GM19238 (cell line): ENCODE results near the gene ARHGAP22.

Source experiments
- DNase-seq: peaks from one replicate; pipeline ENCODE4 v3.0.0; 2011; ENCODE audit warnings: low spot score; ENCODE audit not compliant: insufficient read length

Gene ARHGAP22

GRCh38 chr10:48480397-48481374, 124.2 kb downstream of the ARHGAP22 start:
- DNase-seq, result no peak

DNA sequence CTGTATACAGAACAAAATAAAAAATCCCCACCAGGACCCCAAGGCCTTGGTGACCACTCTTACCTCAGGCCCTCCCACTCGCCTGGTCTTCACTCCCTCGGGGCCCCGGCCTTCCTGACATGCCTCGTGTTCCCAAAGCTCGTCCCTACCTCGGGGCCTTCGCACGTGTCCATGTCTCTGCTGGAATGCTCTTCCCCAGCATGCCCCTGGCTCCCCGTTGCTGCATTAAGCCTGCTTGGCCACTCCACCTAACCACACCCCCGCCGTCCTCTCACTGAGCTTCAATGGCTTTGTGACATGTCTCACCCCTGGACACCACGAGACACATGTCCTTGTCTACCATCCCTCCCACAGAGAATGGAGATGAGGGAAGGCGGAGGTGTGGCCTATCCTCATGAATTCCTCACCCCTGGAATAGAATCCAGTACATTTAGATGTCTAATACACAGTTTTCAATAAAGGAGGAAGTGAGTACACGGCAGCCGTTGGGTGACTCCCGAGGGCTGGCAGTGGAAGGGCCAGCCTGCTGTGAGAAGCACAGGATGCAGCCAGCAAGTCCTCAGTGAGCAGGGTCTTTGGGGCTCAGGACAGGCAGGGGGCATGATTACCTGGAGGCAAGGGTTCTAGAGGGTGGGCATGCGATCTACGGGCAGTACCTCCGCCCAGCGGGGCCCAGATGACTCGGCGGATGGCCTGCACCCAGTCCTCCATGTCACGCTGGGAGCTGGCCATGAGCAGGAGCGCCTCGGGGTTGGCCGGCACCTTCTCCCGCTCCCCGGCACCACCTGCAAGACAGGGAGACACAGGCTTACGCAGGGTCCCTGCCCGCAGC, 125.7 kb downstream of the ARHGAP22 start:
- no peak for DNase-seq

GRCh38 chr10:48478469-48478868, 126.4 kb downstream of the ARHGAP22 start:
- no peak for DNase-seq

GRCh38 chr10:48477616-48478015, 127.3 kb downstream of the ARHGAP22 start:
- no peak for DNase-seq

- DNase-seq, result no peak
These were observed 127.7 kb downstream of the ARHGAP22 start for GRCh38 chr10:48477141-48477540.

- no peak for DNase-seq
These were observed 128.4 kb downstream of the ARHGAP22 start for GRCh38 chr10:48476279-48476982.

DNA sequence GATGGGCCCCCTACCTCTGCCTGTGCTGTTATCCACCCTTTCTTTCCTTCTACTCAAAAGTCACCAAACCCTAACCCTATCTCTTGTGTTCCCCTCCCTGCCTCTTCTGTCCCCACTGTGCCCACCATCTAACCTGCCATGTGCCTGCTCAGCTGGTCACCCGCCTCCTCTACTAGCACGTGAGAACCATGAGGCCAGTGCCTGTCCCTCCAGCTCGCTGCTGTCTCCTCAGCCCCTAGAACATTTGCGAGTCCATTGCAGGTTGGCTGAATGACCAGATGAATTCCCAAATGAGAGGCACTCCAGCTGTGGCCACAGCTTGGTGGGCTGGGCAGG, 129.0 kb downstream of the ARHGAP22 start:
- no peak for DNase-seq

DNA sequence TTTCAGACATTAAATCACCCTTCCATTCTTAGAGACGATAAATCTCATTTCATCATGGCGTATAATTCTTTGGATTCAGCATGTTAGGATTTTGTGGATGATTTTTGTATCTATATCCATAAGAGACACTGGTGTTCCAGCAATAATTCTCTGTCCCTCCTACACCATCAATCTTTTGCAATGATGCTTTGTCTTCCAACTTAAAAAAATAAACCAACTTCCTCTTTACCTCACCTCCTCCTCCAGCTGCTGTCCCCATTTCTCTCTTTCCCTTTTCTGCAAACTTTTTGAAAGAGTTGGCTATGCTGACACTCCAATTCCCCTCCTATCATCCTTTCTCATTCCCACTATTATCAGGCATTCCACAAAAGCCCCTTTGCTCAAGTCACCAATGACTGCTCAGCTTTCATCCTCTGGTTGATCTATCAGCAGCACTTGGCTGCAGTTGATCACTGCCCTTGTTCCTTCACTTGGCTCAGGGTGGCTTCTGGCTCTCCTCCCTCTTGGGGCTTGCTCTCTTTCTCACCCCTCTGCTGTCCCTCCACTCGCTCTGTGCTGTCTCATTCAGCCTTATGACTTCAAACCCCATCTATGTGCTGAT, 130.0 kb downstream of the ARHGAP22 start:
- DNase-seq, result no peak

GRCh38 chr10:48473704-48474103, 131.2 kb downstream of the ARHGAP22 start:
- DNase-seq, result no peak

GRCh38 chr10:48472501-48473069, 132.3 kb downstream of the ARHGAP22 start:
- no peak for DNase-seq

GRCh38 chr10:48470893-48471805, 133.7 kb downstream of the ARHGAP22 start:
- no peak for DNase-seq

DNA sequence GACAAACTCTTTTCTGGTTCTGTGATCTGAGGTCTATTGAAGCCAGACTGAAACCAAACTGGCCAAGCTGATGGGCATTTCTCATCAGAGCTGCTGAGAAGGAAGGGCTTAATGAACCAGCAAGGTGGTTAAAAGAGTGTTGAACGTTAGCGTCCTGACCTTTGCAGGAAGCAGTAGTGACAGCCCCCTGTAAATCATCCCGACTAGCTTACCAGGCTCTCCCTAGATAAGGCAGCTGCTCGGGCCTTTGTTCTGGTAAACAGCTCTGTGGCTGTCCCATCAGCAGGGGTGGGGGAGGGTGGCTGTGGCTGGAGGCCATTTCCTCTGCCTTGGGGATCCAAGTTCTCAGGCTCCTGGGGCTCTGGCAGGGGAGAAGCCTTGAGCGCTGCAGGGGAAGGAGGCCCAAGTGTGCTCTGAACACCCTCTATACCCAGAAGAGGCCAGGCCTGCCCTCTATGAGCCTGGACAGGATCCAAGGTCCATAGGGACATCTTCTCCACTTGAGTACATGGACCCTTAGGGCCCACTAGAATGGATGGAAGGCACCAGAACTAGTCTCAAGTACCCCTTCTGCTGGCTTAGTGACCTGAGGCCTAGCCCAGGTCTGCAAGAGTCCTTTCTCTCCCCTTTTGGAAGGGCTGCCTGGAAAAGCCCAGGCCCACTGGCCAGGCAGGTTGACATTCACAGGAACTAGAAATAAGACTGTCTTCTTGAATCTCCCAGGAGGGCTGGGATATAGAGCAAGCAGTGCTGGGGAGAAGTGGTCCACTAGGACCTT, 134.6 kb downstream of the ARHGAP22 start:
- DNase-seq, result no peak

DNA sequence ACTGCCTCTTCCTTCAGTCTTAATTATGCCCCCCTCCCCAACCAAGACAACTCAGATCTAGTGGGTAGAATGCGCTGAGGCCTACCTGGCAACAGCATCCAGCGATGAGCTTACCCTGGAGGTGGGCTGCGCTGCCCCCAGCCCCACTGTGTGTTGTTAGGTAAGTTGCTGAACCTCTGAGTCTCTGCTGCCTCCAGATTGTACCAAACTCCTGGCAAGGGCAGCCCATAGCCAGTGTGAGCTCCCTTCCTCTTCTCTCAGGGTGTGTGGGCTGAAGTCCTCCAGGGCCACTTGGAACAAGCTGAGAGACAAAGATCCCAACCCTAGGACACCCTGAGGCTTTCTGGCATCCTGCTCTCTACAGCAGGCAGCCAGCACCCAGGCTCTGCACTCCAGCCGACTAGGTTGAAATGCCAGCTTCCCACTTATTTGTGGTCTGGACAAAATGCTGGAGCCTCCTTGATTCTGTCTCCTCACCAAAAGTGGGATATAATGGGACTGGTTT, 135.3 kb downstream of the ARHGAP22 start:
- DNase-seq, result no peak

DNA sequence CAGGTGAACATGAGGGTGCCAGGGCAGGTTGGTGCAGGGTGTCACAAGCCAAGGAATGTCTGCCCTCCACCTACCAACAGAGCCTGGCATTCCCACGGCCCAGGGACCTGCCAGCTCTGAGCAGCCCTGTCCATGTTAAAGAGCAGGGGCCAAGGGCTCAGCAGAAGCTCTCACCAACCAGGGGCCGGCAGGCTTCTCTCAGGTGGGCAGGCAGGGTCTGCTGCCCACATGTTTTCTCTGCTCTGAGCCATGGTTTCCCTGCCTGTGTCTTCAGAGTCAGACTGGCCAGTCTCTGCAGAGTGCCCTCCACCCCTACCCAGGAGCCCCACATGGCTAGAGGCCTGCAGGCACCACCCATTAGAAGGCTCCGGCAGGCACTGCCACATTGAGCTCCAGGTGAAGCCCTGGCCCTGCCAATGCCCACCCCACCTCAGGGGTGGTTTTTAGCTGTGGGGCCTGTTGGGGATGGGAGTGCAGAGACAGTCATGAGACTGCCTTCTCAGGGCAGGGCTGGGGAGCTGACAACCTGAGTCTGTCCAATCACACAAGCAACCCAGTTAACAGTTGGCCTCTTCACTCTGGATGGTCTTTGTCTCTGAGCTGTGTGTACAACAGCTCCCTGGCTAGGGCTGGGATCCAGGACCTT, 135.9 kb downstream of the ARHGAP22 start:
- no peak for DNase-seq

DNA sequence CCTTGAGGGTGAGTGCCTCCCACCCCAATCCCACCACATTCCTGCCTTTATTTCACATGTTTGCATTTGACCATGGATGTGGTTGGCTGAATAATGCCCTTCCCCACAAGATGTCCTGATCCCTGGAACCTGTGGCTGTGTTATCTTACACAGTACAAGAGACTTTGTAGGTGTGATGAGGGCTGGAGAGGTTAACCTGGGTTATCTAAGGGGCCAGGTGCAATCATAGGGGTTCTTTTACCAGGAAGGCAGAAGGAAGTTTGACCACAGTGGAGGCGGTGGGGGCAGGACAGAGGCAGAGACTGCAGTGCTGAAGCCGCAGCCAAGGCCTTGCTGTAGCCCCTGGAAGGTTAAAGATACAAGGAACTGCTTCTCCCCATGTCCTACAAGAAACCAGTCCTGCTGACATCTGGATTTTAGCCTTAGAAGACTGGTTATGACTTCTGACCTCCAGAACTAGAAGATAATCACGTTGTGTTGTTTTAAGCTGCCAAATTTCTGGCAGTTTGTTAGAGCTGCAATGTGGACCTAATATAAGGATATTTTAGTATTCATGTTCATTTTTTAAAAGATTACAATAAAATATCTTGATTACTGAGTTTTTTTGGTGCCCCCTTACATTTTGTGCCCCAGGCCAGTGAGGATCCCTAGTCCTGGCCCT, 136.6 kb downstream of the ARHGAP22 start:
- DNase-seq, result no peak

DNA sequence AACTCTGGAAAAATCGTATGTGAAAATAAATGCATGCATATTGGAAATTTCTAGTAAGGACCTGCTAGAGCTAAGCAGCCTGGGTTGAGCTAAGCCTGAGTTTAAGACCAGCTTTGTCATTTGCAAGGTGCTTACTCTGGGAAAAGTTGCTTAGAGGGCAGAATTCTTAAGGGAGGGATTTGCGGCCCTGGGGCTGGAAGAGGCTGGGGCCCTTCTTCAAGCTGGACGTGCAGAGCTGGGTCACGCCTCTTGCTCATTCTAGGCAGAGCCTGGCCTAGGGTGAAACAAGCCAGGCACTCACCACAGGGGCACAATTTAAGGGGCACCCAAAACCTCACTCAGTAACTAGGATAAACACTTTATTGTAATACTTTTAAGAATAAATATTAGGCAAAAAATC, 137.2 kb downstream of the ARHGAP22 start:
- DNase-seq, result no peak

DNA sequence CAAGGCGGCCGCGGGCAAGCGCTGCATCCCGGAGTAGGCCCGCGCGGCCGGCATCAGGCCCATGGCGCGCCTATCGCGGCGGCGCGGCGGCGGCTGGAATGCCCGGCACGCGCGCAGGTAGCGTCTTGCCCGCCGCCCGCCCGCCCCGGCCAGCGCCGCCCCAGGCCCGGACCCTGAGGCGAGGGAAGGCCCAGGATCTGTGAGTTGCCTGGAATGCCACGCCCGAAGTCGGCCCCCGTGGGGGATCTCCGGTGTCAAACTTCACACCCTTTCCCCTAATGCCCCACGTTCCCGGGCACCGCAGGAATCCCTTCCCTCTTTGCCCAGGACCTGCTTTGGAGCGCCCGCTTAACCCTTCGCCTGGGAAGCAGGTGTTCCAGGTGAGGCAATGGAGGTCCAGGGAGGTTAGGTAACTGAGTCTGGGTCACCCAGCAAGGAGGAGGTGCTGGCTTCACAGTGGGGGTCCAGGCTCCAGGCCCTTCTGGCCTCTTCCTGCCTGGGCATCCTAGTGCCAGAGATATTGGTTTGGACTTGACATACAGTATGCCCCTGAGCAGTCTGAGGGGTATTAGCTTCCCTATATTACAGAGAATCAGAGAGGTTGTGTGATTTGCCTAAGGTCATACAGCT, 138.1 kb downstream of the ARHGAP22 start:
- DNase-seq, result no peak
